HG02943 (cell line): ENCODE data around the gene XRCC6.
"Not testable (repeated sequence)": the region's sequence is repeated elsewhere in the genome, so short reads cannot be mapped to it uniquely, and the experiment has no call there.

Experiments used
- ATAC-seq: cut with Tn5 transposase; IDR thresholded peaks from one replicate; pipeline ENCODE4 v1.9.1; 2021; ENCODE audit warnings: mild to moderate bottlenecking, low read depth, moderate library complexity; ENCODE audit not compliant: unreplicated experiment

XRCC6 gene

GRCh38 chr22:41621099-41621910, at the start of gene XRCC6:
Gene XRCC6, plus strand, starts transcription at chr22:41621295. Its CDS starts 710 bp downstream, at chr22:41622005.
- ATAC-seq = peak; percentile 90

GRCh38 chr22:41571786-41572185, 49.3 kb upstream of the XRCC6 start:
- ATAC-seq = no peak

DNA sequence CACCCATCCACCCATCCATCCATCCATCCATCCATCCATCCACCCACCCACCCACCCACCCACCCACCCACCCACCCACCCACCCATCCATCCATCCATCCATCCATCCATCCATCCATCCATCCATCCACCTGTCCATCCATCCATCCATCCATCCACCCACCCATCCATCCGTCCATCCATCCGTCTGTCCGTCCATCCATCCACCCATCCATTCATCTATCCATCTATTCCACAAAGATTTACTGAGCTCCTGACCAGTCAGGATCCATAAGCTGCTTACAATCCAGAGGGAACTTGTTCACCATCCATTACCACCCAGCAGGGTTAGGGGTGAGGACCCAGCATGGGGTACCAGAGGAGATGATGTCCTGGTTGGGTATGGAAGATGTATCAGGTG, 48.8 kb upstream of the XRCC6 start:
- not testable (repeated sequence) for ATAC-seq

DNA sequence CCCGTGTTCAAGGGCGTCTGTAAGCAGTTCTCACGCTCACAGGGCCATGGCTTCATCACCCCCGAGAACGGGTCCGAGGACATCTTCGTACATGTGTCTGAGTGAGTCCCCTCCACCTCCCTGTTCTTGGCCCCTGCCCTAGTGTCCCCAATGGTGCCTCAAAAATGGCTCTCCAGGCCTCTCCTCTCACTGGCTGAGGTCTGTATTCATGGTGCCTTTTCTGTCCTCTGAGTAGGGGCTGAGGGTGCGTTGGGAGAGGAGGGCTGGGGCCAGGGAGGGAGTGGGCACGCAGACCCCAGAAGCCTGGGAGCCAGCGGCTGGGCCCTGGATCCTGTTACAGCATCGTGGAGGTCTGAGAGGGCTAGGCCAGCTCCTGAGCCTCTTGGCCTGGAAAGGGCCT, 47.4 kb upstream of the XRCC6 start:
- no peak for ATAC-seq

- ATAC-seq = no peak
Measured at GRCh38 chr22:41574847-41575381, 46.2 kb upstream of the XRCC6 start.

DNA sequence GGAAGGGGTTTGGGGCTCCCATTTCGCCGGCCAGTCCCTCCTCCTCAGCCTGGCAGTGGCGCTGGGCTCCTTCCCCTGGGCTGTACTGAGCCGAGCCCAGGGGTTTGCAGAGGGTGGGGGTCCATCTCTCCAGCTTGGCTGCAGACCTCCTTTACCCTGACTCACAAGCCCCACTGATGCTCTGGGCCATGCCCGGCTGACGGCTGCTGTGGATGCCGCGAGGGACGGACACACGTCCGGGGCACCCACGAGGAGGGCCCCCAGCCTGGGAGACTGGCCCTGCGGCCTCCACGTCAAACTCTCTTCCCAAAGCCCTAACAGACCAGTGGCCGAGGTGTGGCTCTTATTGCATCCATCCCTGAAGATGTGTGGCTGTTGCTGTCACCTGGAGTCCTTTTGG, 45.6 kb upstream of the XRCC6 start:
- ATAC-seq = no peak

GRCh38 chr22:41576877-41577276, 44.2 kb upstream of the XRCC6 start:
- no peak for ATAC-seq

GRCh38 chr22:41578114-41578513, 43.0 kb upstream of the XRCC6 start:
- ATAC-seq = no peak

DNA sequence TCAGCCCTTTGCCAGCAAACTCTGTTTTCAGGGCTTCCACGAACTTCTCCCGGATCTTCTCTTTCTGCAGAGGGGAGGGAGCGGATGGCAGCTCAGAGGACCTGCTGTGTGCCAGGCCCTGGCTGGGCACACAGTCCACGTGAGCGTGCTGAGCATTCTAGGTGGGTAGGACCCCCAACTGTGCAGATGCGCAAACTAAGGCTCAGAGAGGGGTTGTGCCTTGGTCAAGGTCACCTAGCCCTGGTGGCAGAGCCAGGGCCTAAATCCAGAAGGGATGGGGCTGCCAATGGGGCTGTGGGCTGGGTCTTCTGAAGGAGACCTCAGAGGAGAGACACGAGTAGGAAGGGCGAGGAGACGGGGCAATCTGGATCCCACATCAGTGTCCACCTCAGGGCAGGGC, 42.3 kb upstream of the XRCC6 start:
- no peak for ATAC-seq

- ATAC-seq = no peak
Measured at GRCh38 chr22:41579297-41579996, 41.6 kb upstream of the XRCC6 start.

DNA sequence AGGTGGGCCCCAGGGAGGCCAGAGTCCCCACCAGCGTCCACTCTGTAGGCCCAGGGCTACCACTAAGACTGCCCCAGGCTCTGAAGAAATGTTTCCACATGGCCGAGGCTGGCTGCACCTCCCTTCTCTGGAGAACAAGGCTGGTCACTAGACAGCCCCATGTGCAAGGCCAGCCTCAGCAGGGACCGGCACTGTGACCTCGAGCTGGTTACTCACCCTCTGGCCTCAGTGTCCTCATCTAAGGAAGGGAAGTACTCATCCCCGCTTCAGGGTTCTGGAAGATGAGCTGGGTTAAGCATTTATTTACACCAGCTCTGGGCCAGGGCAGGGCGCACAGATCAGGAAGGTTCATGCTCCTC, 41.1 kb upstream of the XRCC6 start:
- ATAC-seq = no peak

GRCh38 chr22:41582694-41583093, 38.4 kb upstream of the XRCC6 start:
- ATAC-seq = no peak

DNA sequence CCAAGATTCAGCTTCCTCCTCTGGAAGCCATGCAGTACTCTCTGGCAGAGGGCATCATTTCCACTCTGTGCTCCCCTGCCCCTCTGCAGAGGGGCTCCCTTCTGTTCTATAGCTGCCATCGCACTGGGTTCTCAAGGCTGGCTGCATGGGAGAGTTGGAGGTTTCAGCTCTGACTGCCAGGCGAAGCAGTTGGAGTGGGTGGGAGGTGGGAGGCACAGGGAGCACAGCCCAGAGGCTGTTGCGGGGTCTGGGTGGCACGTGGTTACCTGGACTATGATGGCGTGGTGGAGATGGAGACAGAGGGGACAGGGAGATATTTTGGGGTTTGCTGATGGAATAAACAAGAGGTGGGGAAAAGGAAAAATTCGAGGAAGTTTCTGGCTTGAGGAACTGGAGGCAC, 36.2 kb upstream of the XRCC6 start:
- no peak for ATAC-seq

DNA sequence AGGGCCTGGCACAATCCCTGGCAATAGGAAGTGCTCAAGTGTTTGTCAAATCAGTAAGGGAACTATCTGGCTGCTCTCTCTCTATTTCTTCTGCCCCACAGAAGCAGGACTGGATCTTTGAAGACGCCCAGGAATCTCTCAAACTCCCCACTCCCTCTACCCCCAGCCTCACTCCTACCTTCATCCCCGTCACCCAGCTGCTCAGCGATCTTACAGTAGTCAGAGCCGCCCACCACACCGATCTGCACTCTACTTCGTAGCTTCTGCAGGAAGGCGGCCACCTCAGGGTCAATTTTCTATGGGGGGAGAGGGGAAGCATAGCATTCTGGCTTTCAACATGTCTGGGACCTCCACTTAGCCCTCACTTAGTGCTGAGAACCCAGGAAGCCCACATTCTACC, 35.2 kb upstream of the XRCC6 start:
- ATAC-seq = no peak

DNA sequence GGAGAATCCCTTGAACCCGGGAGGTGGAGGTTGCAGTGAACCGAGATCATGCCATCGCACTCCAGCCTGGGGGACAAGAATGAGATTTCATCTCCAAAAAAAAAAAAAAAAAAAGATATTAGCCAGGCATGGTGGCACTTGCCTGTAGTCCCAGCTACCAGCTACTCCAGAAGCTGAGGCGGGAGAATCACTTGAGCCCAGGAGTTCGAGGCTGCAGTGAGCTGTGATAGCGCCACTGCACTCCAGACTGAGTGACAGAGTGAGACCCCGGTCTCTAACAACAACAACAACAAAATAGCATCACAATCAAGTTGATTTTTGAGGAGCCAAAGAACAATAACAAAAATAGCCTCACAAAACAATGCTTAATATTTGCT, 33.8 kb upstream of the XRCC6 start:
- no peak for ATAC-seq

- peak; percentile 86 for ATAC-seq
Measured at GRCh38 chr22:41589391-41590241, 31.5 kb upstream of the XRCC6 start, which contains the start of gene PMM1. Gene PMM1, minus strand, starts transcription at chr22:41589840. Its CDS starts 35 bp downstream, at chr22:41589805.

DNA sequence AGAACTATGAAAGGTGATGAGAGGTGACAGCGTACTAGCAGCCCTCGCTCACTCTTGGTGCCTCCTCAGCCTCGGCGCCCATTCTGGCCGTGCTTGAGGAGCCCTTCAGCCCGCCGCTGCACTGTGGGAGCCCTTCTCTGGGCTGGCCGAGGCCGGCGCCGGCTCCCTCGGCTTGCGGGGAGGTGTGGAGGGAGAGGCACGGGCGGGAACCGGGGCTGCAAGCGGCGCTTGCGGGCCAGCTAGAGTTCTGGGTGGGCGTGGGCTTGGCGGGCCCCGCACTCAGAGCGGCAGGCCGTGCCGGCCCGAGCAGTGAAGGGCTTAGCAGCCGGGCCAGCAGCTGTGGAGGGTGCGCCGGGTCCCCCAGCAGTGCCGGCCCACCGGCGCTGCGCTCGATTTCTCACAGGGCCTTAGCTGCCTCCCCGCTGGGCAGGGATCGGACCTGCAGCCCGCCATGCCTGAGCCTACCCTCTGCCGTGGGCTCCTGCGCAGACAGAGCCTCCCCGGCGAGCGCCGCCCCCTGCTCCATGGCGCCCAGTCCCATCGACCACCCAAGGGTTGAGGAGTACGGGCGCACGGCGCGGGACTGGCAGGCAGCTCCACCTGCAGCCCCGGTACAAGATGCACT, 27.6 kb upstream of the XRCC6 start:
- not testable (repeated sequence) for ATAC-seq

- no peak for ATAC-seq
Measured at GRCh38 chr22:41595703-41596102, 25.4 kb upstream of the XRCC6 start.

- ATAC-seq = no peak
Measured at GRCh38 chr22:41596776-41597634, 24.1 kb upstream of the XRCC6 start.

DNA sequence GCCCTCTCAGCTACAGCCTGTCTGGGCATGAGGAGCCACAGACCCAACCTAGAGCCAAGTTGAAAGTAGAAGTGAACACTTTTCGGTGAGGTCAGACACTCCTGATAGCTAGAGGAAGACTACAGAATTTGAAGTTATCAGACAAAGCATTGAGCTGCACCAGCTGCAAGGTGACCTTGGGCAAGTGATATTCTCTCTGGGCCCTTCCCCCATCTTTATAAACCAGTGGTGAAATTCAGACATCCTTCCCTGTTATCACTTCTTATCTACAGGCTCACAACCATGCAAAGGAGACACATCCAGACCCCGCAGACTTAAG, 23.5 kb upstream of the XRCC6 start:
- ATAC-seq = no peak
